GM23338 (cell line): ENCODE results near the gene CBLC. TPM values are rescaled to one million over a fixed set of nuclear protein-coding genes. Genes with fewer than 3 reads are reported as not detected.

Experiments used
- ATAC-seq: fragments of 200-7000 bp; cut with Tn5 transposase; 3 replicates; pipeline ENCODE4 v1.9.1; 2020
- DNase-seq: peaks from one replicate; pipeline ENCODE4 v3.0.0-alpha.2; 2015; ENCODE audit warnings: low spot score
- H2AFZ ChIP-seq: fragments of 200-600 bp; sonication (generic); 2 replicates; pipeline ENCODE4 v1.8.0; 2016; ENCODE audit warnings: antibody characterized with exemption, mild to moderate bottlenecking, moderate library complexity
- H3F3A ChIP-seq: fragments of 200-600 bp; sonication (generic); replicated peaks from 2 replicates; pipeline ENCODE4 v1.8.0; 2017; ENCODE audit warnings: antibody characterized with exemption, mixed run types, low read depth
- H3K27ac ChIP-seq: fragments of 200-600 bp; sonication (generic); 2 replicates; pipeline ENCODE4 v1.6.1; 2016; ENCODE audit warnings: low read depth
- H3K27me3 ChIP-seq: fragments of 200-600 bp; sonication (generic); 2 replicates; pipeline ENCODE4 v1.8.0; 2016; ENCODE audit warnings: mild to moderate bottlenecking, mixed run types, moderate library complexity; ENCODE audit not compliant: insufficient read depth
- H3K36me3 ChIP-seq: fragments of 200-600 bp; sonication (generic); 2 replicates; pipeline ENCODE4 v1.8.0; 2016; ENCODE audit warnings: mild to moderate bottlenecking; ENCODE audit not compliant: insufficient read depth
- H3K4me1 ChIP-seq: fragments of 200-600 bp; sonication (generic); 2 replicates; pipeline ENCODE4 v1.8.0; 2016; ENCODE audit warnings: mild to moderate bottlenecking, moderate library complexity; ENCODE audit not compliant: insufficient read depth
- H3K4me2 ChIP-seq: fragments of 200-600 bp; sonication (generic); 2 replicates; pipeline ENCODE4 v1.7.1; 2017; ENCODE audit warnings: mixed run types
- H3K4me3 ChIP-seq: fragments of 200-600 bp; sonication (generic); 2 replicates; pipeline ENCODE4 v1.6.1; 2016; ENCODE audit warnings: mixed run types
- H3K79me2 ChIP-seq: fragments of 200-600 bp; sonication (generic); replicated peaks from 2 replicates; pipeline ENCODE4 v1.8.0; 2017; ENCODE audit warnings: mild to moderate bottlenecking; ENCODE audit not compliant: insufficient read depth
- H3K9me2 ChIP-seq: fragments of 200-600 bp; sonication (generic); 2 replicates; pipeline ENCODE4 v1.8.0; 2017; ENCODE audit not compliant: insufficient read depth
- H4K20me1 ChIP-seq: fragments of 200-600 bp; sonication (generic); replicated peaks from 2 replicates; pipeline ENCODE4 v1.8.0; 2017; ENCODE audit warnings: mild to moderate bottlenecking; ENCODE audit not compliant: insufficient read depth
- H3K27ac Mint-ChIP-seq: 2 replicates; pipeline ENCODE4 v1.8.0; 2020; ENCODE audit warnings: inconsistent platforms, mild to moderate bottlenecking, moderate library complexity, mixed read lengths
- H3K27me3 Mint-ChIP-seq: 3 replicates; pipeline ENCODE4 v1.8.0; 2022; ENCODE audit warnings: low read depth, mild to moderate bottlenecking, moderate library complexity, mixed read lengths, inconsistent platforms; ENCODE audit not compliant: insufficient read depth, poor library complexity
- H3K36me3 Mint-ChIP-seq: 3 replicates; pipeline ENCODE4 v1.8.0; 2021; ENCODE audit warnings: low read depth, mild to moderate bottlenecking, inconsistent platforms, moderate library complexity, mixed read lengths
- H3K4me1 Mint-ChIP-seq: 3 replicates; pipeline ENCODE4 v1.8.0; 2020; ENCODE audit warnings: mild to moderate bottlenecking, inconsistent platforms, mixed read lengths
- H3K4me3 Mint-ChIP-seq: 3 replicates; pipeline ENCODE4 v1.8.0; 2021; ENCODE audit warnings: moderate library complexity, mild to moderate bottlenecking, inconsistent platforms, mixed read lengths
- H3K9me3 Mint-ChIP-seq: 3 replicates; pipeline ENCODE4 v1.8.0; 2020; ENCODE audit warnings: moderate library complexity, mild to moderate bottlenecking, inconsistent platforms, mixed read lengths
- CREB1 ChIP-seq: fragments of 250-450 bp; sonication (Bioruptor Pico); IDR thresholded peaks from 2 replicates; pipeline ENCODE4 v1.5.0; 2020; ENCODE audit warnings: low read depth, mild to moderate bottlenecking, moderate library complexity
- CTCF ChIP-seq, 2 experiments: fragments of 200-600 bp in 1 of 2; sonication (generic) in 1 of 2; conservative IDR thresholded peaks; 2 replicates each; pipeline versions ENCODE4 v1.5.1 to v1.6.1; 2016 to 2017; ENCODE audit warnings: antibody characterized with exemption in 2 of 2, low read depth in 2 of 2, mild to moderate bottlenecking in 2 of 2, moderate library complexity in 1 of 2
- ETS1 ChIP-seq: IDR thresholded peaks from 2 replicates; pipeline ENCODE4 v1.6.1; 2016; ENCODE audit warnings: antibody characterized with exemption
- EZH2 ChIP-seq: fragments of 200-600 bp; sonication (generic); IDR thresholded peaks from one replicate; pipeline ENCODE4 v1.8.0; 2017; ENCODE audit warnings: antibody characterized with exemption, mild to moderate bottlenecking, low read depth; ENCODE audit not compliant: unreplicated experiment
- EZH2phosphoT487 ChIP-seq: fragments of 200-600 bp; sonication (generic); IDR thresholded peaks from one replicate; pipeline ENCODE4 v1.8.1; 2018; ENCODE audit warnings: antibody characterized with exemption; ENCODE audit not compliant: unreplicated experiment
- JUNB ChIP-seq: IDR thresholded peaks from one replicate; pipeline ENCODE4 v1.6.1; 2016; ENCODE audit warnings: antibody characterized with exemption; ENCODE audit not compliant: unreplicated experiment
- NANOG ChIP-seq: IDR thresholded peaks from 2 replicates; pipeline ENCODE4 v1.6.1; 2016; ENCODE audit warnings: antibody characterized with exemption, borderline replicate concordance
- POLR2AphosphoS5 ChIP-seq: IDR thresholded peaks from 2 replicates; pipeline ENCODE4 v1.6.1; 2016; ENCODE audit warnings: antibody characterized with exemption, low read depth
- REST ChIP-seq: IDR thresholded peaks from one replicate; pipeline ENCODE4 v1.6.1; 2018; ENCODE audit warnings: antibody characterized with exemption; ENCODE audit not compliant: unreplicated experiment
- STAT1 ChIP-seq: IDR thresholded peaks from one replicate; pipeline ENCODE4 v1.6.1; 2016; ENCODE audit warnings: antibody characterized with exemption; ENCODE audit not compliant: unreplicated experiment
- ZNF114 ChIP-seq: fragments of 250-450 bp; sonication (Bioruptor Pico); IDR thresholded peaks from 2 replicates; pipeline ENCODE4 v1.5.0; 2020; ENCODE audit warnings: mild to moderate bottlenecking, moderate library complexity
- ZNF331 ChIP-seq: fragments of 250-450 bp; sonication (Bioruptor Pico); IDR thresholded peaks from 2 replicates; pipeline ENCODE4 v1.5.0; 2020; ENCODE audit warnings: low read depth, mild to moderate bottlenecking, moderate library complexity
- ZNF462 ChIP-seq: fragments of 250-450 bp; sonication (Bioruptor Pico); IDR thresholded peaks from 2 replicates; pipeline ENCODE4 v1.5.0; 2020; ENCODE audit warnings: mild to moderate bottlenecking, moderate library complexity
- polyA plus RNA-seq: library from polyadenylated mRNA; unstranded; fragments of >200 nt; fragmentation: Nextera tagmentation; extraction: Ambion mirVana; gene quantifications from 2 replicates; pipeline ENCODE4 v1.2.1, GENCODE V29; 2016
- total RNA-seq: library from RNA; depleted of rRNA; stranded (reverse); fragments of >200 nt; shearing (Covaris generic); gene quantifications from 2 replicates; pipeline ENCODE4 v1.2.3, GENCODE V29; 2014

CBLC gene
- total and polyA plus RNA-seq, 2 experiments from 2014 or later: 14.5 to 29.3 TPM

GRCh38 chr19:44785993-44786392 lies 8.3 kb downstream of the CBLC start:
- Mint-ChIP-seq H3K36me3 (peaks cover 24% of the 10 kb centered on the region; the same call in 2 of the 3 replicates), H3K27ac (no peak overlapping the region), H3K4me1 (peaks cover 6% of the 10 kb centered on the region), H3K27me3 (peaks cover 9% of the 10 kb centered on the region), H3K4me3 (no peak overlapping the region), H3K9me3 (no peaks in the 10 kb centered on the region)
- no peak for ATAC-seq
- no peak for TF ChIP-seq ETS1
- no peak for TF ChIP-seq NANOG
- no peak for TF ChIP-seq JUNB
- no peak for TF ChIP-seq CREB1 (CRISPR knock-in tag)
- TF ChIP-seq CTCF (conservative IDR thresholded peaks at IDR 0.05; ENCODE audit: low read depth in 2 of 2): no peak
- TF ChIP-seq ZNF331: no peak
- no peak for TF ChIP-seq ZNF462 (CRISPR knock-in tag)
- no peak for TF ChIP-seq EZH2phosphoT487
- TF ChIP-seq REST: no peak
- no peak for TF ChIP-seq STAT1
- TF ChIP-seq EZH2: no peak
- TF ChIP-seq ZNF114: no peak
- no peak for TF ChIP-seq POLR2AphosphoS5
- no peaks in the 10 kb centered on the region; the same call in 1 of the 2 replicates for H4K20me1 ChIP-seq
- H3K79me2 ChIP-seq: no peaks in the 10 kb centered on the region
- H3F3A ChIP-seq: peaks cover 9% of the 10 kb centered on the region; the same call in 1 of the 2 replicates
- no peak overlapping the region for H3K4me2 ChIP-seq
- peaks cover 2% of the 10 kb centered on the region; the same call in 1 of the 2 replicates for H3K36me3 ChIP-seq
- no peaks in the 10 kb centered on the region for H3K9me2 ChIP-seq
- DNase-seq: no peak
- no peak overlapping the region for H3K4me3 ChIP-seq
- H3K27me3 ChIP-seq: no peaks in the 10 kb centered on the region
- H3K27ac ChIP-seq: no peak overlapping the region
- no peak overlapping the region for H2AFZ ChIP-seq
- H3K4me1 ChIP-seq: no peaks in the 10 kb centered on the region
